Neural progenitor cell (in vitro differentiated cells): ENCODE results near the gene SCD. TPM values are rescaled to one million over a fixed set of nuclear protein-coding genes. Genes with fewer than 3 reads are reported as not detected.

Experiments used
- DNase-seq: peaks from one replicate; pipeline ENCODE4 v3.0.0-alpha.2; 2016; ENCODE audit warnings: low spot score
- H2AFZ ChIP-seq: fragments of 200-600 bp; sonication (generic); replicated peaks from 2 replicates; pipeline ENCODE4 v1.6.1; 2016; ENCODE audit warnings: antibody characterized with exemption
- H3F3A ChIP-seq: fragments of 200-600 bp; sonication (generic); 2 replicates; pipeline ENCODE4 v1.6.1; 2016; ENCODE audit warnings: antibody characterized with exemption, low read depth
- H3K27ac ChIP-seq: fragments of 200-600 bp; sonication (generic); 2 replicates; pipeline ENCODE4 v1.5.1; 2016; ENCODE audit warnings: mild to moderate bottlenecking
- H3K27me3 ChIP-seq: fragments of 200-600 bp; sonication (generic); 2 replicates; pipeline ENCODE4 v1.6.1; 2016; ENCODE audit warnings: mild to moderate bottlenecking, moderate library complexity
- H3K36me3 ChIP-seq: fragments of 200-600 bp; sonication (generic); 2 replicates; pipeline ENCODE4 v1.5.1; 2016
- H3K4me1 ChIP-seq: fragments of 200-600 bp; sonication (generic); 2 replicates; pipeline ENCODE4 v1.6.1; 2016; ENCODE audit warnings: mixed run types
- H3K4me2 ChIP-seq: fragments of 200-600 bp; sonication (generic); 2 replicates; pipeline ENCODE4 v1.6.1; 2016
- H3K4me3 ChIP-seq: fragments of 200-600 bp; sonication (generic); 2 replicates; pipeline ENCODE4 v1.5.1; 2016
- H3K79me2 ChIP-seq: fragments of 200-600 bp; sonication (generic); 2 replicates; pipeline ENCODE4 v1.6.1; 2016; ENCODE audit warnings: low read depth
- H3K9ac ChIP-seq: fragments of 200-600 bp; sonication (generic); 2 replicates; pipeline ENCODE4 v1.6.1; 2016
- H3K9me3 ChIP-seq: fragments of 200-600 bp; sonication (generic); 2 replicates; pipeline ENCODE4 v1.5.1; 2016; ENCODE audit warnings: low read depth
- H4K20me1 ChIP-seq: fragments of 200-600 bp; sonication (generic); 2 replicates; pipeline ENCODE4 v1.6.1; 2016; ENCODE audit warnings: low read depth
- H3K27ac Mint-ChIP-seq: 3 replicates; pipeline ENCODE4 v1.8.0; 2021; ENCODE audit warnings: mixed read lengths
- H3K27me3 Mint-ChIP-seq: 2 replicates; pipeline ENCODE4 v1.8.0; 2022; ENCODE audit warnings: low read depth, mild to moderate bottlenecking, inconsistent platforms, moderate library complexity, mixed read lengths; ENCODE audit not compliant: insufficient read depth
- H3K36me3 Mint-ChIP-seq: 3 replicates; pipeline ENCODE4 v1.8.0; 2021; ENCODE audit warnings: mixed read lengths
- H3K4me1 Mint-ChIP-seq: 3 replicates; pipeline ENCODE4 v1.8.0; 2021; ENCODE audit warnings: mixed read lengths
- H3K4me3 Mint-ChIP-seq: 3 replicates; pipeline ENCODE4 v1.8.0; 2021; ENCODE audit warnings: mild to moderate bottlenecking, moderate library complexity, mixed read lengths
- H3K9me3 Mint-ChIP-seq: 3 replicates; pipeline ENCODE4 v1.8.0; 2020; ENCODE audit warnings: mixed read lengths
- CTCF ChIP-seq: fragments of 200-600 bp; sonication (generic); IDR thresholded peaks from 2 replicates; pipeline ENCODE4 v1.5.1; 2017; ENCODE audit warnings: antibody characterized with exemption, mild to moderate bottlenecking
- EZH2 ChIP-seq: fragments of 200-600 bp; sonication (generic); IDR thresholded peaks from 2 replicates; pipeline ENCODE4 v1.6.1; 2017; ENCODE audit warnings: antibody characterized with exemption, mild to moderate bottlenecking, moderate library complexity
- EZH2phosphoT487 ChIP-seq: fragments of 200-600 bp; sonication (generic); IDR thresholded peaks from 2 replicates; pipeline ENCODE4 v1.6.1; 2017; ENCODE audit warnings: antibody characterized with exemption
- total RNA-seq: library from RNA; depleted of rRNA; stranded (reverse); fragments of >200 nt; gene quantifications from 2 replicates; pipeline ENCODE4 v1.2.3, GENCODE V29; 2015; ENCODE audit warnings: low replicate concordance

SCD gene
- total RNA-seq, 1 donor from 2014 or later, result 468 TPM

- H3K27ac ChIP-seq, result no peak overlapping the region
- H3K4me3 ChIP-seq, result no peak overlapping the region
- H3K36me3 ChIP-seq, result no peaks in the 10 kb centered on the region
- H3K9me3 Mint-ChIP-seq, result no peaks in the 10 kb centered on the region
- TF ChIP-seq EZH2phosphoT487 (no peak), CTCF (no peak), EZH2 (no peak)
- no peaks in the 10 kb centered on the region for H3K36me3 Mint-ChIP-seq
- peak overlapping the region; percentile 66 for H3K4me3 Mint-ChIP-seq
- H3K27ac Mint-ChIP-seq, result peak overlapping the region; percentile 97
- H3F3A ChIP-seq, result peaks cover 27% of the 10 kb centered on the region
- no peaks in the 10 kb centered on the region for H3K27me3 ChIP-seq
- H3K9ac ChIP-seq, result no peak overlapping the region
- H4K20me1 ChIP-seq, result no peaks in the 10 kb centered on the region
- peaks cover 20% of the 10 kb centered on the region for H3K4me1 ChIP-seq
- H2AFZ ChIP-seq, result peak overlapping the region; percentile 87
- peaks cover 18% of the 10 kb centered on the region for H3K27me3 Mint-ChIP-seq
- DNase-seq, result peak; percentile 41
- H3K4me2 ChIP-seq, result no peak overlapping the region
- H3K9me3 ChIP-seq, result no peaks in the 10 kb centered on the region
- H3K4me1 Mint-ChIP-seq, result peaks cover 62% of the 10 kb centered on the region
- peaks cover 14% of the 10 kb centered on the region for H3K79me2 ChIP-seq
Observed at GRCh38 chr10:100340948-100341847, 5.8 kb upstream of the SCD start.

GRCh38 chr10:100341953-100342626 is 4.9 kb upstream of the SCD start:
- H3K27me3 ChIP-seq, result no peaks in the 10 kb centered on the region
- DNase-seq, result peak; percentile 74
- H3K9me3 ChIP-seq, result no peaks in the 10 kb centered on the region
- peaks cover 33% of the 10 kb centered on the region for H3F3A ChIP-seq
- H3K36me3 Mint-ChIP-seq, result no peaks in the 10 kb centered on the region
- H4K20me1 ChIP-seq, result no peaks in the 10 kb centered on the region
- peaks cover 20% of the 10 kb centered on the region for H3K4me1 ChIP-seq
- TF ChIP-seq EZH2phosphoT487 (no peak), CTCF (peak; percentile 63)
- H3K27me3 Mint-ChIP-seq, result peaks cover 18% of the 10 kb centered on the region
- H3K4me3 Mint-ChIP-seq, result peak overlapping the region; percentile 66
- H3K4me3 ChIP-seq, result no peak overlapping the region
- peak overlapping the region; percentile 88 for H3K27ac Mint-ChIP-seq
- H3K79me2 ChIP-seq, result peaks cover 22% of the 10 kb centered on the region
- no peak overlapping the region for H3K9ac ChIP-seq
- H3K4me2 ChIP-seq, result no peak overlapping the region
- peaks cover 63% of the 10 kb centered on the region for H3K4me1 Mint-ChIP-seq
- no peaks in the 10 kb centered on the region for H3K9me3 Mint-ChIP-seq
- H2AFZ ChIP-seq, result peak overlapping the region; percentile 77
- no peaks in the 10 kb centered on the region for H3K36me3 ChIP-seq
- H3K27ac ChIP-seq, result no peak overlapping the region

- peaks cover 18% of the 10 kb centered on the region for H3K27me3 Mint-ChIP-seq
- Histone ChIP-seq H3K4me1 (peaks cover 20% of the 10 kb centered on the region), H3K4me2 (no peak overlapping the region), H3K9me3 (no peaks in the 10 kb centered on the region), H4K20me1 (peaks cover 3% of the 10 kb centered on the region), H3K9ac (no peak overlapping the region), H3K4me3 (no peak overlapping the region), H3K27me3 (no peaks in the 10 kb centered on the region), H3K36me3 (no peaks in the 10 kb centered on the region), H3K27ac (no peak overlapping the region), H3F3A (peaks cover 33% of the 10 kb centered on the region), H2AFZ (peak overlapping the region; percentile 77), H3K79me2 (peaks cover 27% of the 10 kb centered on the region)
- no peaks in the 10 kb centered on the region for H3K9me3 Mint-ChIP-seq
- peaks cover 63% of the 10 kb centered on the region for H3K4me1 Mint-ChIP-seq
- H3K36me3 Mint-ChIP-seq, result peaks cover 1% of the 10 kb centered on the region
- no peak for DNase-seq
- no peak for TF ChIP-seq EZH2phosphoT487
- no peak for TF ChIP-seq EZH2
- no peak for TF ChIP-seq CTCF
- H3K4me3 Mint-ChIP-seq, result no peak overlapping the region
- H3K27ac Mint-ChIP-seq, result peak overlapping the region; percentile 88
Observed at GRCh38 chr10:100342627-100342972, 4.4 kb upstream of the SCD start.
